IMR-90 (cell line): ENCODE results near the gene MRPL51. TPM values are rescaled to one million over a fixed set of nuclear protein-coding genes. Genes with fewer than 3 reads are reported as not detected.
"Not testable (repeated sequence)": the region's sequence is repeated elsewhere in the genome, so short reads cannot be mapped to it uniquely, and the experiment has no call there.

Experiments
- ATAC-seq: fragments of 200-7000 bp; cut with Tn5 transposase; 2 replicates; pipeline ENCODE4 v1.9.1; 2020; ENCODE audit warnings: low read depth, mild to moderate bottlenecking, moderate library complexity
- BruUV-seq: library from RNA; stranded (reverse); fragments of 400-500 nt; replicated peaks from 2 replicates; lab custom pipeline; 2021; lab: Mats Ljungman, UMichigan
- CTCF ChIA-PET: fragments of 300-600 bp; formaldehyde crosslinking; extraction: SDS; loops from one replicate; lab custom pipeline; 2021; ENCODE audit warnings: antibody characterized with exemption; lab: Yijun Ruan, JAX
- POLR2A ChIA-PET: fragments of 300-600 bp; sonication (Branson Sonifier 250); formaldehyde crosslinking; loops from one replicate; lab custom pipeline; 2022; ENCODE audit warnings: antibody characterized with exemption; ENCODE audit not compliant: unreplicated experiment; lab: Charles Lee
- DNase-seq: peaks from one replicate; pipeline ENCODE4 v3.0.0; 2013
- H2AFZ ChIP-seq: replicated peaks from 2 replicates; pipeline ENCODE3; 2013; ENCODE audit warnings: low read length, mild to moderate bottlenecking; ENCODE audit not compliant: poor library complexity
- H2AK5ac ChIP-seq: 2 replicates; pipeline ENCODE4 v1.6.1; 2013; ENCODE audit warnings: low read depth, low read length, inconsistent platforms
- H2AK9ac ChIP-seq: replicated peaks from 2 replicates; pipeline ENCODE3; 2013; ENCODE audit warnings: mild to moderate bottlenecking, low read depth, low read length, moderate library complexity; ENCODE audit not compliant: poor library complexity
- H2BK120ac ChIP-seq: 2 replicates; pipeline ENCODE4 v1.6.1; 2013; ENCODE audit warnings: low read depth, low read length, inconsistent platforms
- H2BK15ac ChIP-seq: 3 replicates; pipeline ENCODE4 v1.6.1; 2013; ENCODE audit warnings: low read depth, low read length, inconsistent platforms
- H2BK20ac ChIP-seq: 2 replicates; pipeline ENCODE4 v1.6.1; 2013; ENCODE audit warnings: low read depth, mild to moderate bottlenecking, inconsistent platforms, low read length, moderate library complexity
- H2BK5ac ChIP-seq: 2 replicates; pipeline ENCODE4 v1.6.1; 2013; ENCODE audit warnings: mild to moderate bottlenecking, low read depth, low read length, inconsistent platforms; ENCODE audit not compliant: poor library complexity, severe bottlenecking
- H3K14ac ChIP-seq: replicated peaks from 2 replicates; pipeline ENCODE4 v1.6.1; 2013; ENCODE audit warnings: low read depth, low read length, inconsistent platforms
- H3K18ac ChIP-seq: 2 replicates; pipeline ENCODE4 v1.6.1; 2013; ENCODE audit warnings: low read depth, low read length, control low read depth
- H3K23ac ChIP-seq: 2 replicates; pipeline ENCODE4 v1.6.1; 2013; ENCODE audit warnings: low read depth, low read length, inconsistent platforms
- H3K27ac ChIP-seq: 2 replicates; pipeline ENCODE4 v1.5.1; 2013; ENCODE audit warnings: mild to moderate bottlenecking, control low read depth, low read length; ENCODE audit not compliant: insufficient read depth
- H3K27me3 ChIP-seq: 2 replicates; pipeline ENCODE4 v1.6.1; 2013; ENCODE audit warnings: low read length; ENCODE audit not compliant: control insufficient read depth, insufficient read depth
- H3K36me3 ChIP-seq: 2 replicates; pipeline ENCODE4 v1.6.1; 2013; ENCODE audit warnings: low read length, mixed read lengths; ENCODE audit not compliant: control insufficient read depth, insufficient read depth
- H3K4ac ChIP-seq: 2 replicates; pipeline ENCODE4 v1.6.1; 2013; ENCODE audit warnings: low read depth, low read length, inconsistent platforms
- H3K4me1 ChIP-seq: 2 replicates; pipeline ENCODE4 v1.6.1; 2013; ENCODE audit warnings: low read length, mixed read lengths; ENCODE audit not compliant: control insufficient read depth, insufficient read depth
- H3K4me2 ChIP-seq: 2 replicates; pipeline ENCODE4 v1.6.1; 2013; ENCODE audit warnings: low read depth, mild to moderate bottlenecking, control low read depth, low read length, moderate library complexity
- H3K4me3 ChIP-seq: 2 replicates; pipeline ENCODE4 v1.5.1; 2013; ENCODE audit warnings: low read depth, mild to moderate bottlenecking, control low read depth, low read length, moderate library complexity; ENCODE audit not compliant: insufficient read depth
- H3K56ac ChIP-seq: 2 replicates; pipeline ENCODE4 v1.6.1; 2013; ENCODE audit warnings: low read length, inconsistent platforms; ENCODE audit not compliant: insufficient read depth; ENCODE audit errors: extremely low read depth
- H3K79me1 ChIP-seq, 2 experiments: 2 replicates each; pipeline ENCODE4 v1.6.1; 2013; ENCODE audit warnings: low read length in 2 of 2, inconsistent platforms in 1 of 2, low read depth in 1 of 2
- H3K9ac ChIP-seq: 2 replicates; pipeline ENCODE4 v1.6.1; 2013; ENCODE audit warnings: low read depth, low read length, control low read depth
- H3K9me1 ChIP-seq: 2 replicates; pipeline ENCODE4 v1.6.1; 2013; ENCODE audit warnings: low read length, inconsistent platforms; ENCODE audit not compliant: insufficient read depth
- H3K9me3 ChIP-seq: 2 replicates; pipeline ENCODE4 v1.6.1; 2013; ENCODE audit warnings: low read length; ENCODE audit not compliant: control insufficient read depth, insufficient read depth
- H4K20me1 ChIP-seq: 2 replicates; pipeline ENCODE4 v1.6.1; 2013; ENCODE audit warnings: low read length, inconsistent platforms; ENCODE audit not compliant: insufficient read depth
- H4K5ac ChIP-seq: 2 replicates; pipeline ENCODE4 v1.6.1; 2013; ENCODE audit warnings: mild to moderate bottlenecking, low read depth, low read length, control low read depth
- H4K8ac ChIP-seq, 2 experiments: 2 replicates each; pipeline ENCODE4 v1.6.1; 2013; ENCODE audit warnings: low read depth in 2 of 2, low read length in 2 of 2, control low read depth in 1 of 2, inconsistent platforms in 1 of 2
- H4K91ac ChIP-seq: 2 replicates; pipeline ENCODE4 v1.6.1; 2013; ENCODE audit warnings: low read depth, low read length, inconsistent platforms; ENCODE audit not compliant: insufficient read depth
- MAZ ChIP-seq: IDR thresholded peaks from 2 replicates; pipeline ENCODE4 v1.6.1; 2012; ENCODE audit warnings: low read depth, mild to moderate bottlenecking, low read length, improper control_type of control experiment, moderate library complexity, borderline replicate concordance
- MXI1 ChIP-seq: IDR thresholded peaks from 2 replicates; pipeline ENCODE4 v1.6.1; 2012; ENCODE audit warnings: low read depth, mild to moderate bottlenecking, low read length, moderate library complexity, borderline replicate concordance
- RAD21 ChIP-seq: IDR thresholded peaks from 2 replicates; pipeline ENCODE4 v1.6.1; 2012; ENCODE audit warnings: low read length, improper control_type of control experiment
- SMC3 ChIP-seq: fragments of 150-350 bp; IDR thresholded peaks from 2 replicates; pipeline ENCODE4 v1.6.1; 2016; ENCODE audit warnings: low read depth, mild to moderate bottlenecking, antibody characterized with exemption, low read length, moderate library complexity
- WGBS, 2 experiments: methylation state at CpG; one replicate each; pipeline versions ENCODE4 v1.1.5 to v1.1.7; 2013; ENCODE audit warnings: missing lambda C conversion rate in 2 of 2; ENCODE audit not compliant: insufficient read length in 1 of 2; ENCODE audit errors: extremely low coverage in 2 of 2; 5-methylcytosine and 5-hydroxymethylcytosine counted together
- dilution Hi-C: fragments of 300-500 bp; cut with HindIII; formaldehyde crosslinking; loops from one replicate; pipeline ENCODE4 v1.14.3; 2018; ENCODE audit warnings: low sequenced_read_pairs; ENCODE audit not compliant: unreplicated experiment
- in situ Hi-C: fragments of 300-500 bp; cut with MboI; formaldehyde crosslinking; loops from 3 replicates; pipeline ENCODE4 v1.14.3; 2019; ENCODE audit warnings: low sequenced_read_pairs, inconsistent platforms, mixed read lengths
- intact Hi-C: fragments of 100-400 bp; cut with micrococcal nuclease; formaldehyde crosslinking; loops from 2 replicates; pipeline ENCODE4 v1.10.0; 2022
- polyA plus RNA-seq, 3 experiments: library from polyadenylated mRNA; depleted of rRNA; stranded (reverse); fragments of >200 nt; gene quantifications; 2 replicates each; pipeline ENCODE4 v1.2.3, GENCODE V29; 2012; ENCODE audit warnings: low replicate concordance in 1 of 3
- total RNA-seq: library from RNA; depleted of rRNA; stranded (reverse); fragments of >200 nt; gene quantifications from 2 replicates; pipeline ENCODE4 v1.2.3, GENCODE V29; 2012
- TF ChIP-seq, protein P1 (sequence below): conservative IDR thresholded peaks from 2 replicates; pipeline ENCODE4 v1.5.1; 2012; ENCODE audit warnings: mild to moderate bottlenecking, low read depth, low read length, improper control_type of control experiment

MRPL51 gene
- total and polyA plus RNA-seq, 2 of the 4 experiments (the other 2 are of a cell fraction) = 80.1 to 160 TPM

DNA sequence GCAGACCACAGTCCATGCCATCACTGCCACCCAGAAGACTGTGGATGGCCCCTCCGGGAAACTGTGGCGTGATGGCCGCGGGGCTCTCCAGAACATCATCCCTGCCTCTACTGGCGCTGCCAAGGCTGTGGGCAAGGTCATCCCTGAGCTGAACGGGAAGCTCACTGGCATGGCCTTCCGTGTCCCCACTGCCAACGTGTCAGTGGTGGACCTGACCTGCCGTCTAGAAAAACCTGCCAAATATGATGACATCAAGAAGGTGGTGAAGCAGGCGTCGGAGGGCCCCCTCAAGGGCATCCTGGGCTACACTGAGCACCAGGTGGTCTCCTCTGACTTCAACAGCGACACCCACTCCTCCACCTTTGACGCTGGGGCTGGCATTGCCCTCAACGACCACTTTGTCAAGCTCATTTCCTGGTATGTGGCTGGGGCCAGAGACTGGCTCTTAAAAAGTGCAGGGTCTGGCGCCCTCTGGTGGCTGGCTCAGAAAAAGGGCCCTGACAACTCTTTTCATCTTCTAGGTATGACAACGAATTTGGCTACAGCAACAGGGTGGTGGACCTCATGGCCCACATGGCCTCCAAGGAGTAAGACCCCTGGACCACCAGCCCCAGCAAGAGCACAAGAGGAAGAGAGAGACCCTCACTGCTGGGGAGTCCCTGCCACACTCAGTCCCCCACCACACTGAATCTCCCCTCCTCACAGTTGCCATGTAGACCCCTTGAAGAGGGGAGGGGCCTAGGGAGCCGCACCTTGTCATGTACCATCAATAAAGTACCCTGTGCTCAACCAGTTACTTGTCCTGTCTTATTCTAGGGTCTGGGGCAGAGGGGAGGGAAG, 44.7 kb upstream of the MRPL51 start:
- Histone ChIP-seq H4K8ac (peak overlapping the region; percentile 2 to 11; a peak in 1 of 4 replicates), H2AK5ac (peak overlapping the region; percentile 10; the same call in 1 of the 2 replicates), H3K36me3 (peaks cover 57% of the 10 kb centered on the region), H2BK5ac (peak overlapping the region; percentile 9), H3K14ac (0 out of 2 replicates have a peak overlapping the region, but pooled peaks have one; percentile 15), H3K9ac (peak overlapping the region; percentile 11; the same call in 1 of the 2 replicates), H2AK9ac (peak overlapping the region; percentile 83), H3K4me2 (peak overlapping the region; percentile 89), H3K27ac (peak overlapping the region; percentile 18; the same call in 1 of the 2 replicates), H3K4me3 (peak overlapping the region; percentile 66; the same call in 1 of the 2 replicates), H3K4me1 (peaks cover 12% of the 10 kb centered on the region), H4K20me1 (peaks cover 75% of the 10 kb centered on the region), H3K79me1 (peaks cover 0 to 70% of the 10 kb centered on the region in 2 experiments; a peak in 3 of 4 replicates)
- POLR2A ChIA-PET = interaction anchor here (0.7 kb wide), 2 partner anchors 10 to 209 kb away, joined by 3 to 4 read pairs; no protein-coding TSS in a partner anchor
- 38% methylated on average over 3 of the region's 17 CpGs; no CpG with 5 or more reads in 1 of the 2 experiments for WGBS, 2 experiments
- H4K91ac ChIP-seq, H3K9me3 ChIP-seq, H3K4ac ChIP-seq, H2BK15ac ChIP-seq, ATAC-seq, H3K27me3 ChIP-seq, H4K5ac ChIP-seq, in situ Hi-C loops, H3K9me1 ChIP-seq, H2BK20ac ChIP-seq, H2AFZ ChIP-seq, dilution Hi-C loops, H3K18ac ChIP-seq, H3K56ac ChIP-seq, H3K23ac ChIP-seq, H2BK120ac ChIP-seq: not testable (repeated sequence)
- DNase-seq = peak; percentile 81
- CTCF ChIA-PET = interaction anchor here (0.6 to 1.9 kb wide), 5 partner anchors 11 to 59 kb away, joined by 3 to 8 read pairs (median 4); no protein-coding TSS in a partner anchor
- TF ChIP-seq MXI1 = 0 out of 2 replicates have a peak, but pooled peaks have one; percentile 34
- peak; percentile 44; the same call in 1 of the 2 replicates for TF ChIP-seq SMC3
- TF ChIP-seq, protein P1, sequence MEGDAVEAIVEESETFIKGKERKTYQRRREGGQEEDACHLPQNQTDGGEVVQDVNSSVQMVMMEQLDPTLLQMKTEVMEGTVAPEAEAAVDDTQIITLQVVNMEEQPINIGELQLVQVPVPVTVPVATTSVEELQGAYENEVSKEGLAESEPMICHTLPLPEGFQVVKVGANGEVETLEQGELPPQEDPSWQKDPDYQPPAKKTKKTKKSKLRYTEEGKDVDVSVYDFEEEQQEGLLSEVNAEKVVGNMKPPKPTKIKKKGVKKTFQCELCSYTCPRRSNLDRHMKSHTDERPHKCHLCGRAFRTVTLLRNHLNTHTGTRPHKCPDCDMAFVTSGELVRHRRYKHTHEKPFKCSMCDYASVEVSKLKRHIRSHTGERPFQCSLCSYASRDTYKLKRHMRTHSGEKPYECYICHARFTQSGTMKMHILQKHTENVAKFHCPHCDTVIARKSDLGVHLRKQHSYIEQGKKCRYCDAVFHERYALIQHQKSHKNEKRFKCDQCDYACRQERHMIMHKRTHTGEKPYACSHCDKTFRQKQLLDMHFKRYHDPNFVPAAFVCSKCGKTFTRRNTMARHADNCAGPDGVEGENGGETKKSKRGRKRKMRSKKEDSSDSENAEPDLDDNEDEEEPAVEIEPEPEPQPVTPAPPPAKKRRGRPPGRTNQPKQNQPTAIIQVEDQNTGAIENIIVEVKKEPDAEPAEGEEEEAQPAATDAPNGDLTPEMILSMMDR = peak; percentile 64
- 0 out of 2 replicates have a peak, but pooled peaks have one; percentile 19 for TF ChIP-seq MAZ
- peak; percentile 52 for TF ChIP-seq RAD21
- intact Hi-C loops = loop anchor here (1.0 kb wide), 1 partner anchor 114 kb away; no protein-coding TSS in a partner anchor
- BruUV-seq = TSS peak; percentile 98
